T follicular helper cell (primary cell): ENCODE measurements around the gene SPATA46.

ENCODE experiments used
- DNase-seq: peaks from one replicate; pipeline ENCODE4 v3.0.0-alpha.2; 2020; ENCODE audit warnings: low read depth

Gene SPATA46

GRCh38 chr1:162391790-162392563 is 15.3 kb upstream of the SPATA46 start:
- DNase-seq = no peak

- DNase-seq = no peak
Observed at GRCh38 chr1:162390396-162391185, 13.9 kb upstream of the SPATA46 start.

DNA sequence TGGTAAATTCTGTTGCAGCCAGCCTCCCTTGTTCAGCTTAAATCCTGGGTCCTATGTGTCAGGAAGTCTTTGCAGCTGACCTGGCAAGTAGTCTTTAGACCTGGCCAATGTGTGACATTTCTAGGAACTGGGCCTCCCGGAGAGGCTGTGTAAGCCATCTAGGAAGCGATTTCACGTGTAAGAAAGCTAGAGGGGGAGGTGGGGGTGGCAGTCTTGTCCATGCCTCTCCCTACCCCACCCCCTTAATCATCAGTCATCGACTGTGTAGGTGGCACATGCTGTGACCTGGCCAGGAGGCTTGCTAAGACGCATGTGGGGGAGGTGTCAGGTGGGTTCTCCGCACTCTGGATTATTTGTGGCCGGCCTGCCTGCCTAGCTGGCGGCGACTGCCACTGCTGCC is 13.3 kb upstream of the SPATA46 start:
- no peak for DNase-seq

GRCh38 chr1:162389021-162389818 is 12.6 kb upstream of the SPATA46 start:
- no peak for DNase-seq

GRCh38 chr1:162388615-162389014 is 12.0 kb upstream of the SPATA46 start:
- DNase-seq = no peak

DNA sequence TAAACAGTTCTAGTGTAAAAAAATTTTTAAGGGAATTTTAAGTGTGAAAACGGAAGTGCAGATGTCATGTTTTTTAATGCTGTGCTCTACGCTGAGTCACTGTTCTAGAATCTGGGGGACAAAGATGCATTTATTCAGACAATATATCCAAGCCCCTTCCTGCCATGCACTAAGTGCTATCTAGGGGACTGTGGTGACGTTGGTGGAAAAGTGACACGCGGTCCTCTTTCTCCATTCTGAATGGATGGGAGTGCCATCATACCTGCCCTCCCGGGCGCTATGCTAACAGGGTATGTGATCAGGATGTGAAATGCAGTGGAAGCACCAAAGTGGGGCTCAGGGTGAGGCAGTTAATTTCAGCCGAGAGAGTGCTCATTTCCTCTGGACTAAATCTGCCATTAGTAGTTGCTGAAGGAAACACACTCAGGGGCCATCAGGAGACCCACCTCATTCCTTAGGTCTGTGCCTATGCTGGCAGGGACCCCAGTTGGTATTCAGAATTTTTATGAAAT is 11.5 kb upstream of the SPATA46 start:
- DNase-seq = no peak

- no peak for DNase-seq
Observed at GRCh38 chr1:162387226-162388082, 10.8 kb upstream of the SPATA46 start.

DNA sequence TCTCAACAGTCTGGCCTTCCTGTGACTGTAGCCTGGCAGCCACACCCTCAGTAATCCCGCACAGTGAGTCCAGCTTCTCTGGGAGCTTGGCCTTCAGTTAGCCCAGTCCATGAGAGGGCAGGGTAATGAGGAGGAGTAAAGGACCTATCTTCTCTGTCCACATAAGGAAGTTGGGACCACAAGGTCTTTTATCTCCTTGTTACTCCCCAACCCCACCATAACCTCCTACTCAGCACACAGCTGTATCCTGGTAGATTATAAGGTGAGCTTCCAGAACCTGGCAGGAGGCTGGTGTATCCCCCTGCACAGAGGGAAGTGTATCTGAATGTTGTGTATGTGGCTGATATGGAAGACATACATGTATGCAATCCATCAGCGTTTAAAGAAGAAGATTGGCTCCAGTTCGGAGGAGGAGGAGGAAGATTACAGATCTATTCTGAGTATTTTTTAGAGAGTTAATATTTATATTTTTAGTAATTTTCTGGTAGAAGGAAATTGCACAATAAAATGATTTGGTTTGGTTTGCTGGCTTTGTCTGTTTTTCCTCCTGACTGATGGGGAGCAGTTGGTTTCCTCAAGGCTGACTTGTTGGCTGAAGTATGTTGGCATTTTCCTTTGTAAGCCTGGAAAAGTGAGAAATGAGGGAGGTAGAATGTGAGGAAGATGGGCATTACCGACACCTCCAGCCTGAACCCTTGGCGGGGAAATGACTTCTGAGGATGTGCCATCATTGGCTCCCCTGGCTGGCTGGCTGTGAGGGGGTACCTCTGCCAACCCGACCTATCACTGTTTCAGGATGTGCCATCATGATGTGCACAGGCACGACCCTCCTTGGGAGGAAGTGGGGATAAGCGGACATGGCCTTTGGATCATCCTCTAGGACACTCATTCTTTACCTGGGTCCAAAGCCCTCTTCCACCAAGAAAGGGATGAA is 9.9 kb upstream of the SPATA46 start:
- no peak for DNase-seq

DNA sequence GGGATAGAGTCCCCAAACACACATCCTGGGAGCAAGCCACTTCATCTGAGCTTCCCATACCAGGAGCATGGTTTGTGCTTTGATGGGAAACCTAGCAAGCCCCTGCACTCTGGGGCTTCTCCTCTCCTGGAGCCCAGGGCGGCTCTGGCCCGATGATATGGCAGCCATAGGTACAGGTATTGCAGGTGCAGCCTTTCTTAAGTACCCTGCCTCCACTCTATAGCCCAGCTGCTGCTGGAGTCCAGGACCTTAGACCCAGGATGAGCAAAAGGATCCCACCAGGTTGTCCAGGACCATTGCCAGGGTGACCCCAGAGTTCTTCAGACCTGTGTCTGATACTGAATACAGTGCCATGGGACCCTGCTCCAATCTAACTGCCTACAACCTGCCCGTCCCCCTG is 9.0 kb upstream of the SPATA46 start:
- DNase-seq = no peak

DNA sequence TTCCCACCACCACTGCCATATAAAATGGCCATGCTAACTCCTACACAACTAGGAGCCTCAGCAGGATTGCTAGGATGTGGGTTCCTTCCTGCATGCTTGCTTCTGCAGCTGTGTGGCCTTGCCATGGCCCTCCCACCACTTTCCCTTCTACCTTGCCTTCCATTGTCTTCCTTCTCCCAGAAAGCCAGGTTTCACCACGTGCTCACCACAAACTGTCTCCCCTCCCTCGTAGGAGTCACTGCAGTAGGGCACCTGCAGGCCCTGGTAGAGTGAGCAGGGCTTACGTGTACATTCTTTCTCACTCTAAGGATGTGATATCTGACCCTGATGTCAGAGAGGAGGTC is 8.6 kb upstream of the SPATA46 start:
- no peak for DNase-seq

GRCh38 chr1:162384601-162385279 is 8.1 kb upstream of the SPATA46 start:
- DNase-seq = no peak

- no peak for DNase-seq
Observed at GRCh38 chr1:162384116-162384515, 7.5 kb upstream of the SPATA46 start.

GRCh38 chr1:162383516-162383915 is 6.9 kb upstream of the SPATA46 start:
- DNase-seq = no peak

GRCh38 chr1:162383091-162383490 is 6.4 kb upstream of the SPATA46 start:
- DNase-seq = no peak

GRCh38 chr1:162381941-162382750 is 5.5 kb upstream of the SPATA46 start:
- DNase-seq = no peak

DNA sequence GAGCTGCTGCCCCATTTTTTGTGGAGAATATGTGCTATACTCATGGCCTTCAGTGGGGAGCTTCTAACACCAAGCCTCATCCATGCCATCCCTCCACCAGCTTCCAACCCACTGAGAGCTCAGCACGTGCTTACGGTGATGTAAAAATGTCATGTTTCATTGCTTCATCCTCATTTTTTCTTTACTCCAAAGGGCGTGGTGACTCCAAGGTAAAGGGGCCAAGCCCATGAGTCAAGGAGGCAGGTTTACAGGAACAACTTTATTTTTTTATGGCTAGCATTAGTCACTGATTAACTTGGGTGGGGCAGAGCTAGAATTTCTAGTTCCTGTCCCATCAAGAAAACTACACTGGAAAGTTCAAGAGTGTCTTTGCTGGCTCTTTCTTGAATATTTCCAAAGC is 4.7 kb upstream of the SPATA46 start, which contains the start of gene C1orf226:
C1orf226 (plus strand) TSS at position 346 of the 400 bp plus-strand sequence. CDS start 174 bp downstream, outside the sequence.
- no peak for DNase-seq

GRCh38 chr1:162380061-162380846 is 3.6 kb upstream of the SPATA46 start:
- no peak for DNase-seq

DNA sequence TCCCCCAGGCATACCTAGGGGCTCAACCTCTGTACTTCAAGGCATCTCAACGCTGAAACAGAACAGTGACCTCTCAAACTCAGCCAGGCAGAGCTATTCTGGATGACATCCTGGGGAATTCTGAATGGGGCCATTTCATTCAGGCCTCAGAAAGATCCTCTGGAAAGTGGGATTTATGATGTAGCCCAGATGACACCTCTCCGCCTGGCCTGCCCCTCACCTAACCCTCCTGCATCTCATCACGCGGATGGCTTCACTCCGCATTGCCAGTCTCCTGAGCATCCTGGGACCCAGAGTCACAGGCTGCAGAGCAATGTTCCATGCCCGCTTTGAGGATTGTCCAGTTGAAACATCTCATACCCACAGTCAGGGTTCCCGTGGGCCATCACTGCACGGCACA is 1.2 kb downstream of the SPATA46 start:
- DNase-seq = no peak
